GM23338 (cell line): ENCODE results near the gene OGA.

Experiments
- CREB1 ChIP-seq: fragments of 250-450 bp; sonication (Bioruptor Pico); IDR thresholded peaks from 2 replicates; pipeline ENCODE4 v1.5.0; 2020; ENCODE audit warnings: low read depth, mild to moderate bottlenecking, moderate library complexity
- EZH2 ChIP-seq: fragments of 200-600 bp; sonication (generic); IDR thresholded peaks from one replicate; pipeline ENCODE4 v1.8.0; 2017; ENCODE audit warnings: antibody characterized with exemption, mild to moderate bottlenecking, low read depth; ENCODE audit not compliant: unreplicated experiment
- EZH2phosphoT487 ChIP-seq: fragments of 200-600 bp; sonication (generic); IDR thresholded peaks from one replicate; pipeline ENCODE4 v1.8.1; 2018; ENCODE audit warnings: antibody characterized with exemption; ENCODE audit not compliant: unreplicated experiment
- JUNB ChIP-seq: IDR thresholded peaks from one replicate; pipeline ENCODE4 v1.6.1; 2016; ENCODE audit warnings: antibody characterized with exemption; ENCODE audit not compliant: unreplicated experiment
- NANOG ChIP-seq: IDR thresholded peaks from 2 replicates; pipeline ENCODE4 v1.6.1; 2016; ENCODE audit warnings: antibody characterized with exemption, borderline replicate concordance
- POLR2AphosphoS5 ChIP-seq: IDR thresholded peaks from 2 replicates; pipeline ENCODE4 v1.6.1; 2016; ENCODE audit warnings: antibody characterized with exemption, low read depth
- STAT1 ChIP-seq: IDR thresholded peaks from one replicate; pipeline ENCODE4 v1.6.1; 2016; ENCODE audit warnings: antibody characterized with exemption; ENCODE audit not compliant: unreplicated experiment
- ZNF114 ChIP-seq: fragments of 250-450 bp; sonication (Bioruptor Pico); IDR thresholded peaks from 2 replicates; pipeline ENCODE4 v1.5.0; 2020; ENCODE audit warnings: mild to moderate bottlenecking, moderate library complexity
- ZNF331 ChIP-seq: fragments of 250-450 bp; sonication (Bioruptor Pico); IDR thresholded peaks from 2 replicates; pipeline ENCODE4 v1.5.0; 2020; ENCODE audit warnings: low read depth, mild to moderate bottlenecking, moderate library complexity
- TF ChIP-seq, protein P1 (sequence below), 2 experiments: fragments of 200-600 bp in 1 of 2; sonication (generic) in 1 of 2; conservative IDR thresholded peaks; 2 replicates each; pipeline versions ENCODE4 v1.5.1 to v1.6.1; 2016 to 2017; ENCODE audit warnings: antibody characterized with exemption in 2 of 2, low read depth in 2 of 2, mild to moderate bottlenecking in 2 of 2, moderate library complexity in 1 of 2
- TF ChIP-seq, protein P2 (sequence below): IDR thresholded peaks from one replicate; pipeline ENCODE4 v1.6.1; 2018; ENCODE audit warnings: antibody characterized with exemption; ENCODE audit not compliant: unreplicated experiment
- TF ChIP-seq, protein P3 (sequence below): IDR thresholded peaks from 2 replicates; pipeline ENCODE4 v1.6.1; 2016; ENCODE audit warnings: antibody characterized with exemption
- TF ChIP-seq, protein P4 (sequence below): fragments of 250-450 bp; sonication (Bioruptor Pico); IDR thresholded peaks from 2 replicates; pipeline ENCODE4 v1.5.0; 2020; ENCODE audit warnings: mild to moderate bottlenecking, moderate library complexity

DNA sequence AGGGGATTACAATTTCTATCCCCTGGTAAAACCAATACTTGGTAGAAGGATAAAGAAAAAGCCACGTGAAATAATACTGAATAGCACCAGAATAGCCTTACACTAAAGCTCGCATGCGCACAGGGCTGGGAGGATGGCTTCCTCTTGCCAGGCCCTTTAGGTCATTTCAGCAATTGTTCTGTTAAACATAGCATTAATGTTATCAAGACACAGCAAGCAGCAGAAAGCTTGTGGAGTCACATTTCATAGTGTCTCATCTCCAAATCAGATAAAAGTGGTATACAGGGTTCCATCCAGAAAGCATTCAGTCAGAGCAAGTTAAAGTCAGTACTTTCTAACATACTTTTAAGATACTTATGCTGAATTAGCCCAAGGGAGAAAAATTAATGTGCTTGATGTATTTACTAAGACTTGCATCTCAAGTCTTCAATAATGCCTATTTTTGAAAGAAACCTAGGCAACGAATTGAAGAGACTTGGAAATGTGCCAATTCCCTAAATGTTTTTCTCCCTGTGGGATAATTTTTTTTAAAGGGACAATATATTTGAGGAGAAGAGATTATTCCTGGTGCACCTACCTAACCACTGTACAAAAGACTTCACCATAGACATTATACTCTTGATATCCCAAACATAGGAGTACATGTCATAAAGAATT is 20.7 kb downstream of the OGA start:
- TF ChIP-seq, protein P1, sequence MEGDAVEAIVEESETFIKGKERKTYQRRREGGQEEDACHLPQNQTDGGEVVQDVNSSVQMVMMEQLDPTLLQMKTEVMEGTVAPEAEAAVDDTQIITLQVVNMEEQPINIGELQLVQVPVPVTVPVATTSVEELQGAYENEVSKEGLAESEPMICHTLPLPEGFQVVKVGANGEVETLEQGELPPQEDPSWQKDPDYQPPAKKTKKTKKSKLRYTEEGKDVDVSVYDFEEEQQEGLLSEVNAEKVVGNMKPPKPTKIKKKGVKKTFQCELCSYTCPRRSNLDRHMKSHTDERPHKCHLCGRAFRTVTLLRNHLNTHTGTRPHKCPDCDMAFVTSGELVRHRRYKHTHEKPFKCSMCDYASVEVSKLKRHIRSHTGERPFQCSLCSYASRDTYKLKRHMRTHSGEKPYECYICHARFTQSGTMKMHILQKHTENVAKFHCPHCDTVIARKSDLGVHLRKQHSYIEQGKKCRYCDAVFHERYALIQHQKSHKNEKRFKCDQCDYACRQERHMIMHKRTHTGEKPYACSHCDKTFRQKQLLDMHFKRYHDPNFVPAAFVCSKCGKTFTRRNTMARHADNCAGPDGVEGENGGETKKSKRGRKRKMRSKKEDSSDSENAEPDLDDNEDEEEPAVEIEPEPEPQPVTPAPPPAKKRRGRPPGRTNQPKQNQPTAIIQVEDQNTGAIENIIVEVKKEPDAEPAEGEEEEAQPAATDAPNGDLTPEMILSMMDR (conservative IDR thresholded peaks at IDR 0.05; ENCODE audit: low read depth in 2 of 2): no peak
- no peak for TF ChIP-seq EZH2
- TF ChIP-seq NANOG: no peak
- TF ChIP-seq POLR2AphosphoS5: no peak
- no peak for TF ChIP-seq STAT1
- TF ChIP-seq, protein P2, sequence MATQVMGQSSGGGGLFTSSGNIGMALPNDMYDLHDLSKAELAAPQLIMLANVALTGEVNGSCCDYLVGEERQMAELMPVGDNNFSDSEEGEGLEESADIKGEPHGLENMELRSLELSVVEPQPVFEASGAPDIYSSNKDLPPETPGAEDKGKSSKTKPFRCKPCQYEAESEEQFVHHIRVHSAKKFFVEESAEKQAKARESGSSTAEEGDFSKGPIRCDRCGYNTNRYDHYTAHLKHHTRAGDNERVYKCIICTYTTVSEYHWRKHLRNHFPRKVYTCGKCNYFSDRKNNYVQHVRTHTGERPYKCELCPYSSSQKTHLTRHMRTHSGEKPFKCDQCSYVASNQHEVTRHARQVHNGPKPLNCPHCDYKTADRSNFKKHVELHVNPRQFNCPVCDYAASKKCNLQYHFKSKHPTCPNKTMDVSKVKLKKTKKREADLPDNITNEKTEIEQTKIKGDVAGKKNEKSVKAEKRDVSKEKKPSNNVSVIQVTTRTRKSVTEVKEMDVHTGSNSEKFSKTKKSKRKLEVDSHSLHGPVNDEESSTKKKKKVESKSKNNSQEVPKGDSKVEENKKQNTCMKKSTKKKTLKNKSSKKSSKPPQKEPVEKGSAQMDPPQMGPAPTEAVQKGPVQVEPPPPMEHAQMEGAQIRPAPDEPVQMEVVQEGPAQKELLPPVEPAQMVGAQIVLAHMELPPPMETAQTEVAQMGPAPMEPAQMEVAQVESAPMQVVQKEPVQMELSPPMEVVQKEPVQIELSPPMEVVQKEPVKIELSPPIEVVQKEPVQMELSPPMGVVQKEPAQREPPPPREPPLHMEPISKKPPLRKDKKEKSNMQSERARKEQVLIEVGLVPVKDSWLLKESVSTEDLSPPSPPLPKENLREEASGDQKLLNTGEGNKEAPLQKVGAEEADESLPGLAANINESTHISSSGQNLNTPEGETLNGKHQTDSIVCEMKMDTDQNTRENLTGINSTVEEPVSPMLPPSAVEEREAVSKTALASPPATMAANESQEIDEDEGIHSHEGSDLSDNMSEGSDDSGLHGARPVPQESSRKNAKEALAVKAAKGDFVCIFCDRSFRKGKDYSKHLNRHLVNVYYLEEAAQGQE: no peak
- TF ChIP-seq EZH2phosphoT487: no peak
- no peak for TF ChIP-seq CREB1 (CRISPR knock-in tag)
- no peak for TF ChIP-seq JUNB
- TF ChIP-seq, protein P3, sequence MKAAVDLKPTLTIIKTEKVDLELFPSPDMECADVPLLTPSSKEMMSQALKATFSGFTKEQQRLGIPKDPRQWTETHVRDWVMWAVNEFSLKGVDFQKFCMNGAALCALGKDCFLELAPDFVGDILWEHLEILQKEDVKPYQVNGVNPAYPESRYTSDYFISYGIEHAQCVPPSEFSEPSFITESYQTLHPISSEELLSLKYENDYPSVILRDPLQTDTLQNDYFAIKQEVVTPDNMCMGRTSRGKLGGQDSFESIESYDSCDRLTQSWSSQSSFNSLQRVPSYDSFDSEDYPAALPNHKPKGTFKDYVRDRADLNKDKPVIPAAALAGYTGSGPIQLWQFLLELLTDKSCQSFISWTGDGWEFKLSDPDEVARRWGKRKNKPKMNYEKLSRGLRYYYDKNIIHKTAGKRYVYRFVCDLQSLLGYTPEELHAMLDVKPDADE: no peak
- no peak for TF ChIP-seq ZNF114 (CRISPR knock-in tag)
- TF ChIP-seq, protein P4, sequence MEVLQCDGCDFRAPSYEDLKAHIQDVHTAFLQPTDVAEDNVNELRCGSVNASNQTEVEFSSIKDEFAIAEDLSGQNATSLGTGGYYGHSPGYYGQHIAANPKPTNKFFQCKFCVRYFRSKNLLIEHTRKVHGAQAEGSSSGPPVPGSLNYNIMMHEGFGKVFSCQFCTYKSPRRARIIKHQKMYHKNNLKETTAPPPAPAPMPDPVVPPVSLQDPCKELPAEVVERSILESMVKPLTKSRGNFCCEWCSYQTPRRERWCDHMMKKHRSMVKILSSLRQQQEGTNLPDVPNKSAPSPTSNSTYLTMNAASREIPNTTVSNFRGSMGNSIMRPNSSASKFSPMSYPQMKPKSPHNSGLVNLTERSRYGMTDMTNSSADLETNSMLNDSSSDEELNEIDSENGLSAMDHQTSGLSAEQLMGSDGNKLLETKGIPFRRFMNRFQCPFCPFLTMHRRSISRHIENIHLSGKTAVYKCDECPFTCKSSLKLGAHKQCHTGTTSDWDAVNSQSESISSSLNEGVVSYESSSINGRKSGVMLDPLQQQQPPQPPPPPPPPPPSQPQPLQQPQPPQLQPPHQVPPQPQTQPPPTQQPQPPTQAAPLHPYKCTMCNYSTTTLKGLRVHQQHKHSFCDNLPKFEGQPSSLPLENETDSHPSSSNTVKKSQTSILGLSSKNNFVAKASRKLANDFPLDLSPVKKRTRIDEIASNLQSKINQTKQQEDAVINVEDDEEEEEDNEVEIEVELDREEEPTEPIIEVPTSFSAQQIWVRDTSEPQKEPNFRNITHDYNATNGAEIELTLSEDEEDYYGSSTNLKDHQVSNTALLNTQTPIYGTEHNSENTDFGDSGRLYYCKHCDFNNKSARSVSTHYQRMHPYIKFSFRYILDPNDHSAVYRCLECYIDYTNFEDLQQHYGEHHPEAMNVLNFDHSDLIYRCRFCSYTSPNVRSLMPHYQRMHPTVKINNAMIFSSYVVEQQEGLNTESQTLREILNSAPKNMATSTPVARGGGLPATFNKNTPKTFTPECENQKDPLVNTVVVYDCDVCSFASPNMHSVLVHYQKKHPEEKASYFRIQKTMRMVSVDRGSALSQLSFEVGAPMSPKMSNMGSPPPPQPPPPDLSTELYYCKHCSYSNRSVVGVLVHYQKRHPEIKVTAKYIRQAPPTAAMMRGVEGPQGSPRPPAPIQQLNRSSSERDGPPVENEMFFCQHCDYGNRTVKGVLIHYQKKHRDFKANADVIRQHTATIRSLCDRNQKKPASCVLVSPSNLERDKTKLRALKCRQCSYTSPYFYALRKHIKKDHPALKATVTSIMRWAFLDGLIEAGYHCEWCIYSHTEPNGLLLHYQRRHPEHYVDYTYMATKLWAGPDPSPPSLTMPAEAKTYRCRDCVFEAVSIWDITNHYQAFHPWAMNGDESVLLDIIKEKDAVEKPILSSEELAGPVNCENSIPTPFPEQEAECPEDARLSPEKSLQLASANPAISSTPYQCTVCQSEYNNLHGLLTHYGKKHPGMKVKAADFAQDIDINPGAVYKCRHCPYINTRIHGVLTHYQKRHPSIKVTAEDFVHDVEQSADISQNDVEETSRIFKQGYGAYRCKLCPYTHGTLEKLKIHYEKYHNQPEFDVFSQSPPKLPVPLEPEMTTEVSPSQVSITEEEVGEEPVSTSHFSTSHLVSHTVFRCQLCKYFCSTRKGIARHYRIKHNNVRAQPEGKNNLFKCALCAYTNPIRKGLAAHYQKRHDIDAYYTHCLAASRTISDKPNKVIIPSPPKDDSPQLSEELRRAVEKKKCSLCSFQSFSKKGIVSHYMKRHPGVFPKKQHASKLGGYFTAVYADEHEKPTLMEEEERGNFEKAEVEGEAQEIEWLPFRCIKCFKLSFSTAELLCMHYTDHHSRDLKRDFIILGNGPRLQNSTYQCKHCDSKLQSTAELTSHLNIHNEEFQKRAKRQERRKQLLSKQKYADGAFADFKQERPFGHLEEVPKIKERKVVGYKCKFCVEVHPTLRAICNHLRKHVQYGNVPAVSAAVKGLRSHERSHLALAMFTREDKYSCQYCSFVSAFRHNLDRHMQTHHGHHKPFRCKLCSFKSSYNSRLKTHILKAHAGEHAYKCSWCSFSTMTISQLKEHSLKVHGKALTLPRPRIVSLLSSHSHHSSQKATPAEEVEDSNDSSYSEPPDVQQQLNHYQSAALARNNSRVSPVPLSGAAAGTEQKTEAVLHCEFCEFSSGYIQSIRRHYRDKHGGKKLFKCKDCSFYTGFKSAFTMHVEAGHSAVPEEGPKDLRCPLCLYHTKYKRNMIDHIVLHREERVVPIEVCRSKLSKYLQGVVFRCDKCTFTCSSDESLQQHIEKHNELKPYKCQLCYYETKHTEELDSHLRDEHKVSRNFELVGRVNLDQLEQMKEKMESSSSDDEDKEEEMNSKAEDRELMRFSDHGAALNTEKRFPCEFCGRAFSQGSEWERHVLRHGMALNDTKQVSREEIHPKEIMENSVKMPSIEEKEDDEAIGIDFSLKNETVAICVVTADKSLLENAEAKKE (CRISPR knock-in tag): no peak
- TF ChIP-seq ZNF331 (CRISPR knock-in tag): no peak
